ENCODE measurements around the gene TOM1L2. TPM values are rescaled to one million over a fixed set of nuclear protein-coding genes. Genes with fewer than 3 reads are reported as not detected.
"Not testable (repeated sequence)": the region's sequence is repeated elsewhere in the genome, so short reads cannot be mapped to it uniquely, and the experiment has no call there.

Gene TOM1L2
- total RNA-seq, 1 experiment from 2014 or later = 24.1 TPM

GRCh38 chr17:17808706-17809432 lies 163.3 kb downstream of the TOM1L2 start:
- Histone ChIP-seq H3K4me1 (ENCODE audit: control insufficient read depth in 1 of 2, insufficient read depth in 2 of 2, low read length in 2 of 2) (peaks cover 8 to 34% of the 10 kb centered on the region in 2 experiments; a peak in 3 of 4 replicates), H3K27me3 (ENCODE audit: insufficient read depth, low read length) (no peaks in the 10 kb centered on the region), H3K27ac (ENCODE audit: low read depth, low read length) (peak overlapping the region; percentile 18; the same call in 1 of the 2 replicates), H3K36me3 (ENCODE audit: control insufficient read depth in 1 of 2, insufficient read depth in 2 of 2, low read length in 2 of 2) (peaks cover 0 to 34% of the 10 kb centered on the region in 2 experiments), H3K79me2 (ENCODE audit: insufficient read depth, low read length) (peaks cover 6% of the 10 kb centered on the region; the same call in 1 of the 2 replicates), H3K9ac (ENCODE audit: low read length) (no peak overlapping the region), H3K4me3 (replicated peaks in 1 of 2; ENCODE audit: low read depth in 1 of 2, low read length in 2 of 2) (no peak overlapping the region), H3K4me2 (ENCODE audit: low read length) (no peak overlapping the region), H3K9me2 (ENCODE audit: insufficient read depth) (no peaks in the 10 kb centered on the region), H2AFZ (ENCODE audit: low read depth, low read length, poor library complexity, severe bottlenecking) (no peak overlapping the region), H4K20me1 (ENCODE audit: insufficient read depth) (no peaks in the 10 kb centered on the region), H3K9me3 (ENCODE audit: control insufficient read depth in 1 of 2, insufficient read depth in 1 of 2, low read depth in 1 of 2, low read length in 2 of 2) (no peaks in the 10 kb centered on the region)
- DNase-seq (ENCODE audit: low read depth, low spot score) (no peak), ATAC-seq (no peak)
- ChIA-PET POLR2A (interaction anchor here (0.7 to 2.1 kb wide), 2 partner anchors 24 to 27 kb away, joined by 4 to 6 read pairs; partner anchors contain the start of gene SREBF1), RAD21 (ENCODE audit: low non-redundant PET in 1 of 2, low total read pairs in 2 of 2, uncharacterized antibody in 2 of 2, unreplicated experiment in 2 of 2) (interaction anchor here in 1 of 2 experiments (0.6 kb wide), 1 partner anchor 35 kb away, joined by 4 read pairs; no protein-coding TSS in a partner anchor), CTCF (interaction anchor here (1.1 kb wide), 1 partner anchor 110 kb away, joined by 4 read pairs; no protein-coding TSS in a partner anchor)
- intact Hi-C loops (cut with micrococcal nuclease) = no loop called here
- no peak for TF ChIP-seq JUND (IDR thresholded peaks at IDR 0.05)
- no peak; the same call in 1 of the 2 replicates for TF ChIP-seq POLR2AphosphoS5 (IDR thresholded peaks at IDR 0.05; ENCODE audit: low read depth, low read length)
- TF ChIP-seq MAX (IDR thresholded peaks at IDR 0.05) = no peak
- no TSS peak for BruUV-seq (replicated peaks)

GRCh38 chr17:17808200-17808599 lies 164.0 kb downstream of the TOM1L2 start:
- H3K79me2 ChIP-seq (ENCODE audit: insufficient read depth, low read length); DNase-seq (ENCODE audit: low read depth, low spot score); H3K9me3 ChIP-seq (ENCODE audit: control insufficient read depth in 1 of 2, insufficient read depth in 1 of 2, low read depth in 1 of 2, low read length in 2 of 2); H3K4me3 ChIP-seq (replicated peaks in 1 of 2; ENCODE audit: low read depth in 1 of 2, low read length in 2 of 2); H3K27me3 ChIP-seq (ENCODE audit: insufficient read depth, low read length); H3K4me2 ChIP-seq (ENCODE audit: low read length); ATAC-seq; H3K9ac ChIP-seq (ENCODE audit: low read length); BruUV-seq (replicated peaks); H4K20me1 ChIP-seq (ENCODE audit: insufficient read depth); H3K9me2 ChIP-seq (ENCODE audit: insufficient read depth); H2AFZ ChIP-seq (ENCODE audit: low read depth, low read length, poor library complexity, severe bottlenecking); intact Hi-C loops (cut with micrococcal nuclease): not testable (repeated sequence)
- H3K36me3 ChIP-seq (ENCODE audit: control insufficient read depth in 1 of 2, insufficient read depth in 2 of 2, low read length in 2 of 2) = peaks cover 1 to 29% of the 10 kb centered on the region in 2 experiments
- H3K4me1 ChIP-seq (ENCODE audit: control insufficient read depth in 1 of 2, insufficient read depth in 2 of 2, low read length in 2 of 2) = peaks cover 8 to 34% of the 10 kb centered on the region in 2 experiments; a peak in 3 of 4 replicates
- ChIA-PET CTCF (interaction anchor here (1.1 kb wide), 1 partner anchor 13 kb away, joined by 3 read pairs; no protein-coding TSS in a partner anchor), RAD21 (ENCODE audit: low non-redundant PET in 1 of 2, low total read pairs in 2 of 2, uncharacterized antibody in 2 of 2, unreplicated experiment in 2 of 2) (interaction anchor here in 1 of 2 experiments (0.6 kb wide), 1 partner anchor 34 kb away, joined by 4 read pairs; no protein-coding TSS in a partner anchor), POLR2A (interaction anchor here (0.7 to 2.1 kb wide), 2 partner anchors 23 to 28 kb away, joined by 4 to 6 read pairs; partner anchors contain the start of gene SREBF1)
- H3K27ac ChIP-seq (ENCODE audit: low read depth, low read length) = peak overlapping the region; percentile 3; the same call in 1 of the 2 replicates
